HG02642 (cell line): ENCODE measurements around the gene TRIL.

Source experiments
- ATAC-seq: cut with Tn5 transposase; IDR thresholded peaks from one replicate; pipeline ENCODE4 v1.9.1; 2021; ENCODE audit warnings: mild to moderate bottlenecking; ENCODE audit not compliant: unreplicated experiment, poor library complexity

The TRIL gene

DNA sequence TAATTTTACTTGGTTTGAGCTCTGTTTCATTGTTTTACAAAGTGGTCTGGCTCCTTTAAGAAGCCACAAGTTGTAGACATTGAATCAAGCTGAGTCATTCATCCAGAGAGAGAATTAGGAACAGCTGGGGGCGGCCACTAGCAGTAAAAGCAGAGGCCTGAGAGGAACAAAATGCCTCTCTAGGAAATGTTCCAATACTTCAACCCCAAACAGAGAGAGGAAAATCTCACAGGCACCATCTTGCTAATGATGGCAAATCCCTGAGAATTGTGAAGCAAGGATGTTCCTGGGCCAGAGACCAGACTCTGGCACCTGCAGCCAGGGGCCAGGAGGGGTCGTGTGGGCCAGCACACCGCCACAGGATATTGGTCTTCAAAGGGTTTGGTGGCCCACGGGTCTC, 26.5 kb upstream of the TRIL start:
- no peak for ATAC-seq

- no peak for ATAC-seq
These were observed 26.1 kb upstream of the TRIL start for GRCh38 chr7:28984217-28984616.

DNA sequence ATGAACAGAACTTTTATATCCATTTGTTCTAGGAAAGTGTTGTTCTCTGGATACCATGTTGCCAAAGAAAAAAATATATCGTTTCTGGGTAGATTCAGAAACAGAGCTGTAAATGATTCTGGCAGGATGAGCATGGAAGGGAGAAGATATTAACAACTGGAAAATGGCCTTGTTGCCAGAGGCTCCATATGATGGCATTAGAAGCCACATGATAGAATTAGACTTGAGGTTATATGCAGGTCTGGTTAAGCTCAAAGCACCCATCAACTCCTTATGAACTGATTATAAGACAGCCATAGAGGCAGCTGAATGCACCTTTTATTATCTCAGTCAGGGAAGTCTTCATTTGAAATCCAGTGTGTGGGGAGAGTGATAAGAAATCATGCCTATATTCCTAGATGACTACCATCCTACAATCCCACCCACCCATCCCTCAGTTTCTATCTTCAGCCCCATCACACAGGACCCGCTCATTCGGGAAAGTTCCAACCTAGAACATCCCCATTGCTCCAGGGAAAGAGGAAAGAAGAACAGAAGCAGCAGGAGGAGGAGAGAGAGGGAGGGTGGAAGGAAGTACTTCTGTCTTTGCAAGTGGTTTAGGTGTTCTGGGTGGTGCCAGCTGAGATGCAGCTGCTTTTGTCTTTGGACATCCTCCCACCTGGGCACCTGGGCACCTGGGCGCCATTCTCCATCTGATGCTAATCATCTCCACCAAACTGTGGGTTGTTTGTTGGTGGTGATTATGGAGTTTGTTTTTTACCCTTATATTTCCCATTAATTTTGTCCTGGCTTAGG, 25.5 kb upstream of the TRIL start:
- ATAC-seq, result no peak

GRCh38 chr7:28981161-28981465, 23.0 kb upstream of the TRIL start:
- no peak for ATAC-seq

GRCh38 chr7:28980451-28981160, 22.5 kb upstream of the TRIL start:
- no peak for ATAC-seq

GRCh38 chr7:28979776-28980175, 21.6 kb upstream of the TRIL start:
- ATAC-seq, result no peak

GRCh38 chr7:28977881-28978280, 19.8 kb upstream of the TRIL start:
- ATAC-seq, result no peak

- ATAC-seq, result no peak
These were observed 17.9 kb upstream of the TRIL start for GRCh38 chr7:28976022-28976421.

GRCh38 chr7:28973591-28973990, 15.5 kb upstream of the TRIL start:
- no peak for ATAC-seq

- ATAC-seq, result no peak
These were observed 5.9 kb upstream of the TRIL start for GRCh38 chr7:28964056-28964455.

DNA sequence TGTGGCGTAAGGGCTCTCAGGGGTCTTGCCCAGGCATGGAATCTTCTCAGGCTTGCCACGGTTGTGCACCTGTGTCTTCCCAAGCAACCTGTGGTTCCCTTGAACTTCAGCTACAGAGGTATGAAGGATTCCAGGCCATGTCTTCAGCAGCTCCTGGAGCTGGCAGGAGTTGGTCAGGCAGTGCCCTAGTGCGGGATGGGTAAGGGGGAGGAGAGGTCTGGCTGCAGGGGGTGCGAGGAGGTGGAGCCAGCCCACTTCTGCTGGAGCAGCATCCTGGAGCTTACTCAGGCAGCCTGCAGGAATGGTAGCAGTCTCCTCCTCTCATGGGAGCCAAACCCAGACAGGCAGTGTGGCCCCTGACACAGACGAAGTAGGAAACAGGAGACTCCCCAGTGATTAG, 3.8 kb upstream of the TRIL start:
- no peak for ATAC-seq

DNA sequence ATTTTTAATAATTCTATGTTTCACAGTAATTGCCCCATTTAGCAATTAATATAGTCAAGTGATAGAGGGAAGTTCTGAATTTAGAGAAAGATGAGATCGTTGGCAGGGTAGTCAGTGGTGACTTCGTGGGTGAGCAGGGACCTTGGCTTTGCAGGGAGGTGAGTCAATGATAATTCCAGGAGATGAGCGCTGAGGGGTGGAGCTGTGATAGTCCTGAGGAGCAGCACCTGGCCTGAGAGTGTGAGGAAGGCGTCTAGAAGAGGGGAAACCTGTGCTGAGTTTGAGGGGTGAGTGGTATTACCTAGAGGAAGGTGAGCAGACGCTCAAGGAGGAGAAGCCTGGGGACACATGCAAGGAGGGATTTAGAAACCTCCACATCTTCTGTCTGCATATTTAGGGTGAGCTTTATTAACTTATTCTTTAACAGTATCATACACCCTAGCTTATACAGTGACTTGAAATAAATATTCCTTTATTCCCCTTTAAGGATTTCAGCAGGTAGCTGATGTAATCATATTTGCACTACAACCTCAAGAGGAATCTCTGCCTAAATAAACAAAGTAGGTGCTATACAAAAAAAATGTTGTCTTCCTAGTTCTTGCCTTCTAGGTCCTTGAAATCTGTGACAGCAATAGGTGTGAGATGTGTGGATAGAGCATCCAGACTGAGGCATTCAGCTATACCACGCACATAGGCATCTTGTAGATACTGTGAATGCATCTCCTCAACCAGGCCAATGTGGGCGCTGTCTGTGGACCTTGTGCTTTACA, 2.1 kb upstream of the TRIL start:
- ATAC-seq, result no peak

- no peak for ATAC-seq
These were observed 834 bp upstream of the TRIL start for GRCh38 chr7:28958980-28959347.

DNA sequence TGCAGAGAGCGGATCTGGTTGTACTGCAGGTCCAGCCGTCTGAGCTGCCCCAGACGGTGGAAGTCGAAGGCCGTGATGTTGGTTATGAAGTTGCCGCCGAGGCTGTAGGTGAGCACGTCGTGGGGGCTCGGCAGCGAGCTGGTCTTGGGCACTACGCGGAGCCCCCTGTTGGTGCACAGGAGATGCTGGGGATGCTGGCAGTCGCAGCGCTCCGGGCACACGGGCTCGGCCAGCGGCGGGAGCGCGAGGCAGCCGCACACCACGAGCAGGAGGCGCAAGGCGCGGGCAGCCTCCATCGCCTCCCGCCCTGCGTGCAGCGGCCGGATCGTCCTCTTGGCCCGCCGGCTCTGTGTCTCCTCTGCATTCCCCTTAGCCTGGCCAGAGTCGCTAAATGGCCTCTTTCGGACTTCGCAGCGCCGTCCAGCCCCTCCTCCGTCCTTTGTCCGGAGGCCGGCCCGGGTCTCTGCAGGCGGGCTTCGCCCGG, 337 bp downstream of the TRIL start:
- no peak for ATAC-seq

DNA sequence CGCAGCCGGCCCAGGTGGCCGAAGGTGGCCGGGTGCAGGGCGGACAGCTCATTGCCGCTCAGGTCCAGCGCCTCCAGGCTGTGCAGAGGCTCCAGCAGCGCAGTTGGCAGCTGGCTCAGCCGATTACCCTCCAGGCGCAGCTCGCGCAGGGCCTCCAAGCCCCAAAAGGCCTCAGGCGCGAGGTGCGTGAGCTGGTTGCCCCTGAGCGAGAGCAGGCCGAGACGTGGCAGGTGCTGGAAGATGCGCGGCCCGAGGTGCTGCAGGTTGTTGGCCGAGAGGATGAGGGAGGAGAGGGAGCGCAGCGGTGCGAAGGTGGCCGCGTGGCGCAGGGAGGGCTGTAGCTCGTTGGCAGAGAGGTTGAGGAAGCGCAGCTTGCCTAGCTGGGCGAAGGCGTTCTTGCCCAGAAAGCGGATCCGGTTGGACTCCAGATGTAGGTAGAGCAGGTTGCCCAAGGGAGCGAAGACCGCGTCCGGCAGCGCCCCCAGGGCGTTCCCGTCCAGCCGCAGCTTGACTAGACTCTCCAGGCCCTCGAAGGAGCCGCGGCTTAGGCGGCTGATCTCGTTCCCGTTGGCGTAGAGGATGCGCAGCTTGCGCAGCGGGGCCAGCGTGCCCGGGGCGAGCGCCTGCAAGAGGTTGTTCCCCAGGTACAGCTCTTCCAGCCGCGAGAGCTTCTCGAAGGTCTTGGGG, 923 bp downstream of the TRIL start:
- no peak for ATAC-seq

- no peak for ATAC-seq
These were observed 1.5 kb downstream of the TRIL start for GRCh38 chr7:28956608-28957063.

- ATAC-seq, result no peak
These were observed 2.2 kb downstream of the TRIL start for GRCh38 chr7:28955718-28956607.

GRCh38 chr7:28955356-28955717, 2.8 kb downstream of the TRIL start:
- no peak for ATAC-seq

DNA sequence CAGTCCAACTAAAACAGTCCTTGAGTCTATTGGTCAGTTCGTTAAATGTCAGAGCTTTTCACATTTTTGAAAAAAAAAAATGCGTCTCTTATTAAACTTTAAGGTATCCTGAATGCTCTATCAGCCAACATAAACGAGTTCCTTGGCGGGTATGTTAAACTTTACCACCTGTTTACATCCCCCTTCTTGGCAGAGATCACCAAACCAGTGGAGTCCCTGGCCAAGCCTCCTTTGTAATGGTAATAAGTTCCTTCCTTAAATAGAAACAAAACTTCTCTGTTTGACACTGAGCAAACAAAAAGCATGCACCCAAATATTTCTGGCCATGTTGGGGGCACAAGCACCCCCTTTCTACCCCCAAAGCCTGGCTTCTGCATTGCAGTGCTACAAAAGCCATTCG, 3.2 kb downstream of the TRIL start:
- ATAC-seq, result no peak

GRCh38 chr7:28954471-28954870, 3.7 kb downstream of the TRIL start:
- no peak for ATAC-seq
